HepG2 (cell line): Measurements from ENCODE around the gene ABCA4. TPM values are rescaled to one million over a fixed set of nuclear protein-coding genes. Genes with fewer than 3 reads are reported as not detected.

Experiments
- HMG20A ChIP-seq: IDR thresholded peaks from 2 replicates; pipeline ENCODE4 v1.6.1; 2016; ENCODE audit warnings: borderline replicate concordance
- NCOA1 ChIP-seq: sonication (generic); formaldehyde crosslinking; IDR thresholded peaks from 2 replicates; pipeline ENCODE4 v1.9.0; 2021; ENCODE audit warnings: missing genetic modification reagents
- NFIC ChIP-seq: IDR thresholded peaks from 2 replicates; pipeline ENCODE4 v1.6.1; 2012; ENCODE audit warnings: mild to moderate bottlenecking, low read length, inconsistent platforms
- PHF21A ChIP-seq: sonication (generic); formaldehyde crosslinking; IDR thresholded peaks from 2 replicates; pipeline ENCODE4 v1.5.0; 2020; ENCODE audit warnings: mild to moderate bottlenecking, missing genetic modification reagents
- PTBP1 ChIP-seq: fragments of 200-400 bp; formaldehyde crosslinking; IDR thresholded peaks from 2 replicates; pipeline ENCODE4 v1.6.1; 2018; ENCODE audit warnings: low read length, low read depth; ENCODE audit not compliant: poor library complexity, severe bottlenecking
- RBM22 ChIP-seq: fragments of 200-400 bp; formaldehyde crosslinking; optimal IDR thresholded peaks from 2 replicates; pipeline ENCODE3; 2017; ENCODE audit warnings: mild to moderate bottlenecking, low read length, moderate library complexity
- ZNF329 ChIP-seq: sonication (generic); formaldehyde crosslinking; IDR thresholded peaks from 2 replicates; pipeline ENCODE4 v1.9.0; 2021; ENCODE audit warnings: low read depth, mild to moderate bottlenecking, missing genetic modification reagents
- ZNF446 ChIP-seq: sonication (generic); formaldehyde crosslinking; IDR thresholded peaks from 2 replicates; pipeline ENCODE4 v1.5.0; 2020; ENCODE audit warnings: mild to moderate bottlenecking, missing genetic modification reagents
- ZNF747 ChIP-seq: sonication (generic); formaldehyde crosslinking; IDR thresholded peaks from 2 replicates; pipeline ENCODE4 v1.8.1; 2023; ENCODE audit warnings: missing genetic modification reagents, mild to moderate bottlenecking, borderline replicate concordance
- polyA plus RNA-seq, 8 experiments: library from polyadenylated mRNA; depleted of rRNA in 3 of 8; stranded (reverse) in 7 of 8; unstranded in 1 of 8; fragments of >200 nt; fragmentation: Illumina TruSeq in 4 of 8; extraction: Trizol in 4 of 8; gene quantifications; 2 replicates each; pipeline versions ENCODE4 v1.2.1 to v1.2.3, GENCODE V29; 2011 to 2016; ENCODE audit warnings: low read depth in 4 of 8, missing spikeins in 1 of 8, mixed read lengths in 1 of 8; ENCODE audit not compliant: insufficient read depth in 1 of 8
- total RNA-seq, 5 experiments: library from RNA; depleted of rRNA; stranded (reverse); fragments of >200 nt; fragmentation: Illumina TruSeq; extraction: Trizol; gene quantifications; 2 replicates each; pipeline ENCODE4 v1.2.3, GENCODE V29; 2016; ENCODE audit warnings: low read depth in 1 of 5
- TF ChIP-seq, protein P1 (sequence below): sonication (generic); formaldehyde crosslinking; IDR thresholded peaks from 2 replicates; pipeline ENCODE4 v1.4.0; 2020; ENCODE audit warnings: missing genetic modification reagents
- TF ChIP-seq, protein P2 (sequence below): sonication (generic); formaldehyde crosslinking; IDR thresholded peaks from 2 replicates; pipeline ENCODE4 v1.8.1; 2023; ENCODE audit warnings: missing genetic modification reagents, mild to moderate bottlenecking, borderline replicate concordance
- TF ChIP-seq, protein P3 (sequence below): sonication (generic); formaldehyde crosslinking; IDR thresholded peaks from 2 replicates; pipeline ENCODE4 v1.5.0; 2020; ENCODE audit warnings: missing genetic modification reagents
- TF ChIP-seq, protein P4 (sequence below): sonication (generic); formaldehyde crosslinking; IDR thresholded peaks from 2 replicates; pipeline ENCODE4 v1.4.0; 2020; ENCODE audit warnings: missing genetic modification reagents
- TF ChIP-seq, protein P5 (sequence below): sonication (generic); formaldehyde crosslinking; IDR thresholded peaks from 2 replicates; pipeline ENCODE4 v1.9.0; 2021; ENCODE audit warnings: missing genetic modification reagents, mild to moderate bottlenecking, borderline replicate concordance
- TF ChIP-seq, protein P6 (sequence below): sonication (generic); formaldehyde crosslinking; IDR thresholded peaks from 2 replicates; pipeline ENCODE4 v1.4.0; 2020; ENCODE audit warnings: missing genetic modification reagents
- TF ChIP-seq, protein P7 (sequence below): sonication (generic); formaldehyde crosslinking; conservative IDR thresholded peaks from 2 replicates; pipeline ENCODE4 v1.5.0; 2020; ENCODE audit warnings: missing genetic modification reagents
- TF ChIP-seq, protein P8 (sequence below): sonication (generic); formaldehyde crosslinking; IDR thresholded peaks from 2 replicates; pipeline ENCODE4 v1.8.0; 2022; ENCODE audit warnings: mild to moderate bottlenecking, missing genetic modification reagents, borderline replicate concordance

Gene ABCA4
- total and polyA plus RNA-seq, 2 of the 13 experiments (the other 11 are each of a cell fraction or from before 2014, with no cell fraction given): 0.24 to 0.67 TPM

DNA sequence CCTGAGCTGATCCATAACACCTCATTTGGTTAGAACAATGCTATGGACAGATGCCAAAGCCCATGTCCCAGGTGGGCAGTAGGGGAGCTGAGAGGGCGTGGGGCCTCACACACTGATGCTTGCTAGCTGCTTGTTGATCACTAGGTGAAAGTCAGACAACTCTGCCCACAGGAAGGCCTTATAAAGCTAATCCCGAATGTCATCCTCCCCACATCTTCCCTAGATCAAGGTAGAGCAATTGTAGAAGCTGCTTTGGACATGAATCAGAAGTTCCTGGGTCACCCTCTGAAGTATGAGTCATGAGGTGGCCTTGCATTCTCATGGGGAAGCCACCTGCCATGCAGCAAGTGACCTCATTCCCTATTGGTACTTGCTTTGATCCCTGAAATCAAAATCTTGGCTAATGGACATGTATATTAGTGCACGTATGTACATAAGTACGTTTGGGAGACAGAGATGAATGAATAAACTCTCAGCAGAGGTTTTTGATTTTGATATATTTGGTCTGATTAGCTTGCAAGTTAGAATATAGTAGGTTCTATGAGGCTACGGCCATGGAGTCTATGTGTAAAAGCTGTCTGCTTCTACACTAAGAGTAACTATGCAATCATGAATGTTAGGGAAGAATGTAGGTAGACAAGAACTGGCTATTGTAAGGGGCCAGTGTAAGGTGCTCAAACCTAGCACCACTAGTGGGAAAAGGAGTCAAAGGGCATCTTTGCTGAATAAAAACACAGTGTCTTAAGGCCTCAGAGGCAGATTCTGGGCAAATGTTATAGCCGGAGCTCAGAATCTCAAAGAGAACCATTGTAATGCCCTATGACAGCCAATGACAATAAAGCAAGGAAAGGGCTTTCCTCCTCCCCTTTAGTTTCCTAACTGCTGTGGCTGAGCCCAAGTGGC is 52.6 kb downstream of the ABCA4 start (continued):
- TF ChIP-seq PHF21A (CRISPR knock-in tag): 0 out of 2 replicates have a peak, but pooled peaks have one; percentile 2
- no peak for TF ChIP-seq PTBP1
- TF ChIP-seq, protein P1, sequence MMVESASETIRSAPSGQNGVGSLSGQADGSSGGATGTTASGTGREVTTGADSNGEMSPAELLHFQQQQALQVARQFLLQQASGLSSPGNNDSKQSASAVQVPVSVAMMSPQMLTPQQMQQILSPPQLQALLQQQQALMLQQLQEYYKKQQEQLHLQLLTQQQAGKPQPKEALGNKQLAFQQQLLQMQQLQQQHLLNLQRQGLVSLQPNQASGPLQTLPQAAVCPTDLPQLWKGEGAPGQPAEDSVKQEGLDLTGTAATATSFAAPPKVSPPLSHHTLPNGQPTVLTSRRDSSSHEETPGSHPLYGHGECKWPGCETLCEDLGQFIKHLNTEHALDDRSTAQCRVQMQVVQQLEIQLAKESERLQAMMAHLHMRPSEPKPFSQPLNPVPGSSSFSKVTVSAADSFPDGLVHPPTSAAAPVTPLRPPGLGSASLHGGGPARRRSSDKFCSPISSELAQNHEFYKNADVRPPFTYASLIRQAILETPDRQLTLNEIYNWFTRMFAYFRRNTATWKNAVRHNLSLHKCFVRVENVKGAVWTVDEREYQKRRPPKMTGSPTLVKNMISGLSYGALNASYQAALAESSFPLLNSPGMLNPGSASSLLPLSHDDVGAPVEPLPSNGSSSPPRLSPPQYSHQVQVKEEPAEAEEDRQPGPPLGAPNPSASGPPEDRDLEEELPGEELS (CRISPR knock-in tag): peak; percentile 59
- TF ChIP-seq, protein P2, sequence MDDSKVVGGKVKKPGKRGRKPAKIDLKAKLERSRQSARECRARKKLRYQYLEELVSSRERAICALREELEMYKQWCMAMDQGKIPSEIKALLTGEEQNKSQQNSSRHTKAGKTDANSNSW: no peak
- TF ChIP-seq, protein P3, sequence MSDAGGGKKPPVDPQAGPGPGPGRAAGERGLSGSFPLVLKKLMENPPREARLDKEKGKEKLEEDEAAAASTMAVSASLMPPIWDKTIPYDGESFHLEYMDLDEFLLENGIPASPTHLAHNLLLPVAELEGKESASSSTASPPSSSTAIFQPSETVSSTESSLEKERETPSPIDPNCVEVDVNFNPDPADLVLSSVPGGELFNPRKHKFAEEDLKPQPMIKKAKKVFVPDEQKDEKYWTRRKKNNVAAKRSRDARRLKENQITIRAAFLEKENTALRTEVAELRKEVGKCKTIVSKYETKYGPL (CRISPR knock-in tag): no peak
- TF ChIP-seq, protein P4, sequence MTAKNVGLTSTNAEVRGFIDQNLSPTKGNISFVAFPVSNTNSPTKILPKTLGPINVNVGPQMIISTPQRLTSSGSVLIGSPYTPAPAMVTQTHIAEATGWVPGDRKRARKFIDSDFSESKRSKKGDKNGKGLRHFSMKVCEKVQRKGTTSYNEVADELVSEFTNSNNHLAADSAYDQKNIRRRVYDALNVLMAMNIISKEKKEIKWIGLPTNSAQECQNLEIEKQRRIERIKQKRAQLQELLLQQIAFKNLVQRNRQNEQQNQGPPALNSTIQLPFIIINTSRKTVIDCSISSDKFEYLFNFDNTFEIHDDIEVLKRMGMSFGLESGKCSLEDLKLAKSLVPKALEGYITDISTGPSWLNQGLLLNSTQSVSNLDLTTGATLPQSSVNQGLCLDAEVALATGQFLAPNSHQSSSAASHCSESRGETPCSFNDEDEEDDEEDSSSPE (CRISPR knock-in tag): no peak
- TF ChIP-seq HMG20A (CRISPR knock-in tag): peak; percentile 77; the same call in 1 of the 2 replicates
- no peak for TF ChIP-seq NCOA1 (CRISPR knock-in tag)
- TF ChIP-seq, protein P5, sequence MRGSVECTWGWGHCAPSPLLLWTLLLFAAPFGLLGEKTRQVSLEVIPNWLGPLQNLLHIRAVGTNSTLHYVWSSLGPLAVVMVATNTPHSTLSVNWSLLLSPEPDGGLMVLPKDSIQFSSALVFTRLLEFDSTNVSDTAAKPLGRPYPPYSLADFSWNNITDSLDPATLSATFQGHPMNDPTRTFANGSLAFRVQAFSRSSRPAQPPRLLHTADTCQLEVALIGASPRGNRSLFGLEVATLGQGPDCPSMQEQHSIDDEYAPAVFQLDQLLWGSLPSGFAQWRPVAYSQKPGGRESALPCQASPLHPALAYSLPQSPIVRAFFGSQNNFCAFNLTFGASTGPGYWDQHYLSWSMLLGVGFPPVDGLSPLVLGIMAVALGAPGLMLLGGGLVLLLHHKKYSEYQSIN (CRISPR knock-in tag): no peak
- no peak for TF ChIP-seq ZNF446 (CRISPR knock-in tag)
- TF ChIP-seq, protein P6, sequence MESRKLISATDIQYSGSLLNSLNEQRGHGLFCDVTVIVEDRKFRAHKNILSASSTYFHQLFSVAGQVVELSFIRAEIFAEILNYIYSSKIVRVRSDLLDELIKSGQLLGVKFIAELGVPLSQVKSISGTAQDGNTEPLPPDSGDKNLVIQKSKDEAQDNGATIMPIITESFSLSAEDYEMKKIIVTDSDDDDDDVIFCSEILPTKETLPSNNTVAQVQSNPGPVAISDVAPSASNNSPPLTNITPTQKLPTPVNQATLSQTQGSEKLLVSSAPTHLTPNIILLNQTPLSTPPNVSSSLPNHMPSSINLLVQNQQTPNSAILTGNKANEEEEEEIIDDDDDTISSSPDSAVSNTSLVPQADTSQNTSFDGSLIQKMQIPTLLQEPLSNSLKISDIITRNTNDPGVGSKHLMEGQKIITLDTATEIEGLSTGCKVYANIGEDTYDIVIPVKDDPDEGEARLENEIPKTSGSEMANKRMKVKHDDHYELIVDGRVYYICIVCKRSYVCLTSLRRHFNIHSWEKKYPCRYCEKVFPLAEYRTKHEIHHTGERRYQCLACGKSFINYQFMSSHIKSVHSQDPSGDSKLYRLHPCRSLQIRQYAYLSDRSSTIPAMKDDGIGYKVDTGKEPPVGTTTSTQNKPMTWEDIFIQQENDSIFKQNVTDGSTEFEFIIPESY: no peak
- no peak for TF ChIP-seq ZNF747 (CRISPR knock-in tag)
- TF ChIP-seq, protein P7, sequence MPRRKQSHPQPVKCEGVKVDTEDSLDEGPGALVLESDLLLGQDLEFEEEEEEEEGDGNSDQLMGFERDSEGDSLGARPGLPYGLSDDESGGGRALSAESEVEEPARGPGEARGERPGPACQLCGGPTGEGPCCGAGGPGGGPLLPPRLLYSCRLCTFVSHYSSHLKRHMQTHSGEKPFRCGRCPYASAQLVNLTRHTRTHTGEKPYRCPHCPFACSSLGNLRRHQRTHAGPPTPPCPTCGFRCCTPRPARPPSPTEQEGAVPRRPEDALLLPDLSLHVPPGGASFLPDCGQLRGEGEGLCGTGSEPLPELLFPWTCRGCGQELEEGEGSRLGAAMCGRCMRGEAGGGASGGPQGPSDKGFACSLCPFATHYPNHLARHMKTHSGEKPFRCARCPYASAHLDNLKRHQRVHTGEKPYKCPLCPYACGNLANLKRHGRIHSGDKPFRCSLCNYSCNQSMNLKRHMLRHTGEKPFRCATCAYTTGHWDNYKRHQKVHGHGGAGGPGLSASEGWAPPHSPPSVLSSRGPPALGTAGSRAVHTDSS: no peak
- TF ChIP-seq NFIC: peak; percentile 54; the same call in 1 of the 2 replicates
- TF ChIP-seq, protein P8, sequence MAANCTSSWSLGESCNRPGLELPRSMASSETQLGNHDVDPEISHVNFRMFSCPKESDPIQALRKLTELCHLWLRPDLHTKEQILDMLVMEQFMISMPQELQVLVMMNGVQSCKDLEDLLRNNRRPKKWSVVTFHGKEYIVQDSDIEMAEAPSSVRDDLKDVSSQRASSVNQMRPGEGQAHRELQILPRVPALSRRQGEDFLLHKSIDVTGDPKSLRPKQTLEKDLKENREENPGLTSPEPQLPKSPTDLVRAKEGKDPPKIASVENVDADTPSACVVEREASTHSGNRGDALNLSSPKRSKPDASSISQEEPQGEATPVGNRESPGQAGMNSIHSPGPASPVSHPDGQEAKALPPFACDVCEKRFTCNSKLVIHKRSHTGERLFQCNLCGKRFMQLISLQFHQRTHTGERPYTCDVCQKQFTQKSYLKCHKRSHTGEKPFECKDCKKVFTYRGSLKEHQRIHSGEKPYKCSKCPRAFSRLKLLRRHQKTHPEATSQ (CRISPR knock-in tag): no peak
- TF ChIP-seq RBM22: no peak
- TF ChIP-seq ZNF329: no peak
